Lung (tissue), 12 donors: ENCODE data around the gene MBD6. TPM values are rescaled to one million over a fixed set of nuclear protein-coding genes. Genes with fewer than 3 reads are reported as not detected.
A peak's percentile ranks its signal among the peaks of the same experiment; 100 is the strongest.

Experiments
- ATAC-seq: fragments of 200-7000 bp; cut with Tn5 transposase; one replicate; pipeline ENCODE4 v1.9.1; 2020; ENCODE audit warnings: moderate number of reproducible peaks; ENCODE audit not compliant: insufficient read depth, low FRiP score
- DNase-seq, 3 donors: peaks; one replicate each; pipeline ENCODE4 v3.0.0-alpha.2; 2013 to 2017
- H3K27ac ChIP-seq, 2 donors: one replicate each; pipeline ENCODE4 v1.5.1; 2013; ENCODE audit warnings: mild to moderate bottlenecking in 2 of 2, moderate library complexity in 2 of 2, control low read depth in 1 of 2, inconsistent platforms in 1 of 2, low read depth in 1 of 2, low read length in 1 of 2
- H3K27me3 ChIP-seq, 3 donors: one replicate each; pipeline ENCODE4 v1.5.1; 2013; ENCODE audit warnings: low read length in 2 of 3; ENCODE audit not compliant: control insufficient read depth in 3 of 3, insufficient read depth in 3 of 3
- H3K36me3 ChIP-seq, 4 donors: one replicate each; pipeline ENCODE4 v1.5.1; 2013; ENCODE audit warnings: low read length in 4 of 4, mild to moderate bottlenecking in 1 of 4, moderate library complexity in 1 of 4; ENCODE audit not compliant: control insufficient read depth in 4 of 4, insufficient read depth in 4 of 4
- H3K4me1 ChIP-seq, 5 donors: one replicate each; pipeline ENCODE4 v1.5.1; 2013; ENCODE audit warnings: low read length in 5 of 5, mild to moderate bottlenecking in 2 of 5, moderate library complexity in 1 of 5; ENCODE audit not compliant: control insufficient read depth in 5 of 5, insufficient read depth in 5 of 5
- H3K4me3 ChIP-seq: one replicate; pipeline ENCODE4 v1.5.1; 2013; ENCODE audit warnings: mild to moderate bottlenecking, control low read depth, moderate library complexity
- H3K9ac ChIP-seq, 2 donors: one replicate each; pipeline ENCODE4 v1.5.1; 2013; ENCODE audit warnings: low read length in 2 of 2, control low read depth in 1 of 2; ENCODE audit not compliant: insufficient read depth in 1 of 2
- H3K9me3 ChIP-seq, 4 donors: one replicate each; pipeline ENCODE4 v1.5.1; 2013; ENCODE audit warnings: low read length in 3 of 4, mild to moderate bottlenecking in 1 of 4, moderate library complexity in 1 of 4; ENCODE audit not compliant: control insufficient read depth in 4 of 4, insufficient read depth in 3 of 4
- WGBS, 2 donors: extraction: QIAGEN DNeasy Blood & Tissue Kit; methylation state at CpG; one replicate each; pipeline ENCODE4 v1.1.7; 2013; 5-methylcytosine and 5-hydroxymethylcytosine counted together
- polyA plus RNA-seq, 2 donors: library from polyadenylated mRNA; stranded (reverse); fragments of 200-250 nt; gene quantifications; one replicate each; pipeline ENCODE4 v1.2.1, GENCODE V29; 2013
- total RNA-seq, 2 donors: library from RNA; depleted of rRNA in 1 of 2; stranded (reverse); fragments of >200 nt in 1 of 2; gene quantifications; one replicate each; pipeline ENCODE4 v1.2.1, GENCODE V29; 2014 to 2021
- TF ChIP-seq, protein P1 (sequence below): IDR thresholded peaks from 2 replicates; pipeline ENCODE4 v1.5.1; 2012; ENCODE audit warnings: mild to moderate bottlenecking; ENCODE audit errors: control extremely low read depth, extremely low read depth
- donor health status: control.
- donor health status: control.
- donor health status: Bipolar disorder and iron deficiency.
- donor health status: healthy.
- donor health status: DM: yes; HTN: yes; CAD: no.

The MBD6 gene
- total and polyA plus RNA-seq, 4 donors, result 26.0 to 132 (median 39.6) TPM

GRCh38 chr12:57521525-57522010 is 1.1 kb upstream of the MBD6 start:
- Histone ChIP-seq H3K27me3 (no peaks in the 10 kb centered on the region), H3K27ac (peak overlapping the region; percentile 97 to 98), H3K9me3 (no peaks in the 10 kb centered on the region), H3K36me3 (peaks cover 0 to 37% (median 18%) of the 10 kb centered on the region in 4 donors), H3K4me3 (no peak overlapping the region), H3K4me1 (peaks cover 4 to 50% (median 34%) of the 10 kb centered on the region in 5 donors), H3K9ac (peak overlapping the region in 1 of 2 donors; percentile 91)
- DNase-seq (peak in 1 of 3 donors; percentile 60), ATAC-seq (no peak)
- TF ChIP-seq, protein P1, sequence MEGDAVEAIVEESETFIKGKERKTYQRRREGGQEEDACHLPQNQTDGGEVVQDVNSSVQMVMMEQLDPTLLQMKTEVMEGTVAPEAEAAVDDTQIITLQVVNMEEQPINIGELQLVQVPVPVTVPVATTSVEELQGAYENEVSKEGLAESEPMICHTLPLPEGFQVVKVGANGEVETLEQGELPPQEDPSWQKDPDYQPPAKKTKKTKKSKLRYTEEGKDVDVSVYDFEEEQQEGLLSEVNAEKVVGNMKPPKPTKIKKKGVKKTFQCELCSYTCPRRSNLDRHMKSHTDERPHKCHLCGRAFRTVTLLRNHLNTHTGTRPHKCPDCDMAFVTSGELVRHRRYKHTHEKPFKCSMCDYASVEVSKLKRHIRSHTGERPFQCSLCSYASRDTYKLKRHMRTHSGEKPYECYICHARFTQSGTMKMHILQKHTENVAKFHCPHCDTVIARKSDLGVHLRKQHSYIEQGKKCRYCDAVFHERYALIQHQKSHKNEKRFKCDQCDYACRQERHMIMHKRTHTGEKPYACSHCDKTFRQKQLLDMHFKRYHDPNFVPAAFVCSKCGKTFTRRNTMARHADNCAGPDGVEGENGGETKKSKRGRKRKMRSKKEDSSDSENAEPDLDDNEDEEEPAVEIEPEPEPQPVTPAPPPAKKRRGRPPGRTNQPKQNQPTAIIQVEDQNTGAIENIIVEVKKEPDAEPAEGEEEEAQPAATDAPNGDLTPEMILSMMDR, result no peak
- WGBS, 2 donors, result 41 to 49% methylated on average over 17 of the region's 17 CpGs

- Histone ChIP-seq H3K27ac (peak overlapping the region; percentile 97 to 98), H3K27me3 (no peaks in the 10 kb centered on the region), H3K4me1 (peaks cover 2 to 47% (median 31%) of the 10 kb centered on the region in 5 donors), H3K4me3 (peak overlapping the region; percentile 59), H3K9ac (peak overlapping the region; percentile 60 to 89), H3K36me3 (peaks cover 10 to 39% (median 14%) of the 10 kb centered on the region in 4 donors), H3K9me3 (no peaks in the 10 kb centered on the region)
- DNase-seq (peak; percentile 84 to 91 (median 88)), ATAC-seq (no peak)
- WGBS, 2 donors, result 0 to 2% methylated on average over 15 to 37 of the region's 38 CpGs
- TF ChIP-seq, protein P1, result no peak
Observed at GRCh38 chr12:57522887-57523705, 472 bp downstream of the MBD6 start.

- DNase-seq, result no peak
- H3K4me3 ChIP-seq, result peak overlapping the region; percentile 59
- H3K9me3 ChIP-seq, result no peaks in the 10 kb centered on the region
- peaks cover 12 to 46% (median 17%) of the 10 kb centered on the region in 4 donors for H3K36me3 ChIP-seq
- TF ChIP-seq, protein P1, result no peak
- H3K9ac ChIP-seq, result peak overlapping the region; percentile 60 to 89
- H3K27ac ChIP-seq, result peak overlapping the region; percentile 60 to 77
- peaks cover 0 to 40% (median 26%) of the 10 kb centered on the region in 5 donors for H3K4me1 ChIP-seq
- no peaks in the 10 kb centered on the region for H3K27me3 ChIP-seq
- ATAC-seq, result no peak
- WGBS, 2 donors, result 68 to 75% methylated on average over 14 of the region's 14 CpGs
Observed at GRCh38 chr12:57523706-57524614, 1.3 kb downstream of the MBD6 start.
